Smooth muscle cell of the brain vasculature (primary cell): Measurements from ENCODE around the gene SLC34A1.
"Not testable (repeated sequence)": the region's sequence is repeated elsewhere in the genome, so short reads cannot be mapped to it uniquely, and the experiment has no call there.

ENCODE experiments used
- DNase-seq: peaks from one replicate; pipeline ENCODE4 v3.0.0-alpha.2; 2012; ENCODE audit warnings: low read depth, low spot score

SLC34A1 gene

DNA sequence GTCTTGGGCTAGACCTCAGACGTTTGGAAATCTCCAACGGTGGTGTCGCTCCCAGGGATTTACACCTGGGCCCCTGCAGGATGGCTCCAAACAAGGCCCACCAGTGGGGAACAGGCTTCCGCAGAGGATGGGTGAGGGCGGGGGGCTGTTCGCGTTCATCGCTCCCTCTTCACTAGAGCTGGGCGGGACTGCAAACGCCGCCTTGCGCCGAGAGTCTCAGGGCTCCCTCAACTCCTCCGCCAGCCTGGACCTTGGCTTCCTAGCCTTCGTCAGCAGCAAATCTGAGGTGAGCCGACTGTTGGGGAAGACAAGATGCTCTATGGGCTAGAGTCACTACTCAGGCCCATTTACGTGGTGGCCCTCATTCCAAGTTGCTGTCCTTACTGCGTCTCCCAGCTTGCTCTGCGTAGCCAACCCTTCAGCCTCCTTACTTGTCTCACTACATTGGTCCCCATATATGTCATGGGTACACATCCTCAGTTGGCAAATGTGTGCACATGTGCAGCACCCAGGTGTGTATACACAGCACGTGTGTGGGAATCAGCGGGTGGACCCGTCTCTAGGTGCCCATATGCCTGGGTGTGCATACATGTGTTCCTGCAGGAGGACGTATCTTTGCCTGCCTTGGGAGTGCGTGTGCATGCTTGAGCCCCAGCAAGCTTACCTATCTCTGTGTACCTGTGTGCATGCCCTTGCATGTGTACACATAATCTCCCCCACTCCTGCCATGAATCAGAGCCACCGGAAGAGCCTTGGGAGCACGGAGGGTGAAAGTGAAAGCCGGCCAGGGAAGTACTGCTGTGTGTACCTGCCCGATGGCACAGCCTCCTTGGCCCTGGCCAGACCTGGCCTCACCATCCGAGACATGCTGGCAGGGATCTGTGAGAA lies 16.0 kb upstream of the SLC34A1 start:
- DNase-seq = no peak

- no peak for DNase-seq
Measured at GRCh38 chr5:177368869-177369644, 15.2 kb upstream of the SLC34A1 start.

GRCh38 chr5:177369645-177370440 lies 14.4 kb upstream of the SLC34A1 start:
- DNase-seq = no peak

- DNase-seq = peak; percentile 69
Measured at GRCh38 chr5:177370488-177371119, 13.6 kb upstream of the SLC34A1 start.

- no peak for DNase-seq
Measured at GRCh38 chr5:177371120-177372033, 12.9 kb upstream of the SLC34A1 start.

DNA sequence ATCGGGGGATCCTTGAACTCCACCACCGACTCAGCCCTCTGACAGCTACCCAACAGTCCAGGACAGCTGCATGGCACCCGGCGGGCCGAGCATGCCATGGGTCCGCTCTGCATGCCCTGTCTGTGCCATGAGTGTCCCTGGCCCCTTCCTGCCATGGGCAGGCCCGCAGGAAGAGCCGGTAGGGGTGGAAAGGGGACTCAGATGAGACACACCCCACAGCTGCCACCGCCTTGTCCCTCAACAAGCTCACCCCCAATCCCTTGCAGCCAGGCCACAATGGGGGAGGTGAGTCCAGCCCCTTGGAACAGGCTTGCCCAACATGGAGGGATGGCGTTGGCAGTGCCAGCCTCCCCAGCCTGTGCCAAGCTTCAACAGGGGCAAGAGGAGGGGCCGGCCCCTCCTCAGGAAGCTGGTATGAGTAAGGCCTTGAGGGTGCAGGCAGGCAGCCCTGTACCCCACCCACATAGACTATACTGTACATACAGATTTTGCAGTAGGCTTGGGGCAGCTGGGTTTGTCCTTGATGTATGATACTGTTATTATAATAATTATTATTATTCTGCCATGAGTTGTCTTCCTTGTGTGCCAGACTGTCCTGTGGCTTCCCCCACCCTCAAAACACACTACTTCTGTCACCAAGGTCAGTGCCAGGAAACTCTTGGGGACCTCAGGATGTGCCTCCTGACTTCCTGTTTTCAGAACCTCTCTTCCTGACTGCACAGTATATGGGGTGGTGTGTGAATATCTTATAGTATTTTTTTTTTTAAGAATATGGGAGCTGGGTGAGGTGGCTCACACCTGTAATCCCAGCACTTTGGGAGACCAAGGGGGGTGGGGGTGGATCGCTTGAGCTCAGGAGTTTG lies 12.0 kb upstream of the SLC34A1 start:
- no peak for DNase-seq

DNA sequence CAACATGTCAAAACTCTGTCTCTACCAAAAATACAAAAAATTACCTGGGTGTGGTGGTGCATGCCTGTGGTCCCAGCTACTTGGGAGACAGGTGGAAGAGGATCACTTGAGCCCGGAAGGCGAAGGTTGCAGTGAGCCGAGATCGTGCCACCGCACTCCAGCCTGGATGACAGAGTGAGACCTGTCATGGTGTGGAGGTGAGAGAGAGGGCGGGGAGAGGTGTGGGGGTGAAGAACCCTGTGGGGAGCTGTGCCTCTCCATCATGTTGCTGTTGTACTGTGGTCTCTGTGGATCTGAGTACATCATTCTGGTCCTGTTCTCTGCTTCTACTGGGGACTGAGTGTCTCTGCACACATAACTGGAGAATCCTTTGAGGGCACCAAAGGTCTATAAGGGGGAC lies 11.3 kb upstream of the SLC34A1 start:
- no peak for DNase-seq

- no peak for DNase-seq
Measured at GRCh38 chr5:177373806-177374205, 10.4 kb upstream of the SLC34A1 start.

GRCh38 chr5:177374211-177374610 lies 10.0 kb upstream of the SLC34A1 start:
- no peak for DNase-seq

GRCh38 chr5:177375516-177375915 lies 8.7 kb upstream of the SLC34A1 start:
- not testable (repeated sequence) for DNase-seq

GRCh38 chr5:177376107-177376506 lies 8.1 kb upstream of the SLC34A1 start:
- DNase-seq = no peak

- DNase-seq = no peak
Measured at GRCh38 chr5:177377851-177378776, 6.1 kb upstream of the SLC34A1 start.

DNA sequence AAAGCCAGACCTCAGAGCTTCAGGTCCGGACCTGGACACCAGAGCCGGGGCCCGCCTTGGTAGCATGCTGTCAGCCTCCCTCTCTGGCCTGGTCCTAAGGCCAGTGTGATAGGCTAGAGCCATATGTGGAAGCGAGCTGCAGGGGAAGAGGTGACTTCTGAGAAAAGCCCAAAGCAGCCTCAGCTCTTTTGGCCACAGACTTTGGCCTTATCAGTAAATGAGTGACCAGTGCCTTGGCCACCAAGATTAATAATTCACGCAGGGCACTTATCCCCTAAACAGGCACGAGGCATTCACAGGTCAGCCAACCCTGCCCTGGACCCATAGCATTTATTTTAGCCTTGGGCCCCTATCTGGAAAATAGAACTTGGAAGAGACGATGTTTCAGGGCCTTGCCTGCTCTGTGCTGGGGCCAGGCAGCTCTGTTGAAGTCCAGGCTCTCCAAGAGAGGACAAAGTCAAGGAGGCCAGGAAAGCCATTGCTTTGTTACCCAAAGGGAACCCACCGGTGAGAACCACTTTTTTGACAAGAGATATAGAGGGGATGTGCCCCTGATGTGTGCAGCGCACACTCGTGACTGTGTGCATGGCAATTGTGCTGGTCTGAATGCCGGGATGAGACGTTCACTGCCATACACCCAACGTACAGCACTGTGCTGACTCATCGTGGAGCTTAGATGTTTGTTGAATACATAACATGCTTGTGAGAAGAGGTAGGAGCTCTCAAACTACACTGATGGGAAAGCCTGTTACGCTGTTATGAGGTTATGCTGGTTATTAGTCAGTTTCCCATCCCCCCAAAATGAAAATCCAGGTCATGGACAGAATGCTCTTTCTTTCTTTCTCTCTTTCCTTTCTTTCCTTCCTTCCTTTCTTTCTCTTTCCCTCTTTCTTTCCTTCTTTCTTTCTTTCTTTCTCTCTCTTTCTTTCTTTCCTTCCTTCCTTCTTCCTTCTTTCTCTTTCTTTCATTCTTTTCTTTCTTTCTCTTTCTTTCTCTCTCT lies 5.0 kb upstream of the SLC34A1 start:
- no peak for DNase-seq

- DNase-seq = no peak
Measured at GRCh38 chr5:177380805-177381126, 3.5 kb upstream of the SLC34A1 start.

- no peak for DNase-seq
Measured at GRCh38 chr5:177382423-177383029, 1.7 kb upstream of the SLC34A1 start.

GRCh38 chr5:177383181-177383580 lies 1.1 kb upstream of the SLC34A1 start:
- DNase-seq = no peak

DNA sequence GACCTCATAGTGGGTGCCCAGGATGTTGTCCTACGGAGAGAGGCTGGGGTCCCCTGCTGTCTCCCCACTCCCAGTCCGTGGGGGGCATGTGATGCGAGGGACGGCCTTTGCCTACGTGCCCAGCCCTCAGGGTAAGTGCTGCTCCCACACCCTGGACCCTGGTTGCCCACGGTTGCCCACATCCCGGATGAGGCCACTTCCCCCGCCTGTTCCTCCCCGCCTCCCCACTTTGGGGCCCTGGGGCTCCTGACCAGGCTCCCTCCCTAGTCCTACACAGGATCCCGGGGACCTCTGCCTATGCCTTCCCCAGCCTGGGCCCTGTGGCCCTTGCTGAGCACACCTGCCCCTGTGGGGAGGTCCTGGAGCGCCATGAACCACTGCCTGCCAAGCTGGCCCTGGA lies 1.5 kb downstream of the SLC34A1 start:
- DNase-seq = no peak
